Thyroid gland (tissue), 4 donors: ENCODE results near the gene DDX24. TPM values are rescaled to one million over a fixed set of nuclear protein-coding genes. Genes with fewer than 3 reads are reported as not detected.

Experiments used
- DNase-seq, 2 donors: peaks; one replicate each; pipeline ENCODE4 v3.0.0-alpha.2; 2019
- H3K27ac ChIP-seq, 3 donors: fragments of 200-600 bp; sonication (generic); 1 replicate in 2 of 3; 2 replicates in 1 of 3; pipeline ENCODE4 v1.5.1; 2016 to 2019; ENCODE audit warnings: mild to moderate bottlenecking in 1 of 3, moderate library complexity in 1 of 3
- H3K27me3 ChIP-seq: fragments of 200-600 bp; sonication (generic); one replicate; pipeline ENCODE4 v1.5.1; 2019
- H3K36me3 ChIP-seq, 2 donors: fragments of 200-600 bp; sonication (generic); one replicate each; pipeline ENCODE4 v1.5.1; 2016 to 2019
- H3K4me1 ChIP-seq, 2 donors: fragments of 200-600 bp; sonication (generic); one replicate each; pipeline ENCODE4 v1.5.1; 2017 to 2019
- H3K4me3 ChIP-seq, 3 donors: fragments of 200-600 bp; sonication (generic); replicated peaks in 1 of 3; 1 replicate in 2 of 3; 2 replicates in 1 of 3; pipeline ENCODE4 v1.5.1; 2016; ENCODE audit warnings: mild to moderate bottlenecking in 1 of 3
- H3K9me3 ChIP-seq: fragments of 200-600 bp; sonication (generic); one replicate; pipeline ENCODE4 v1.5.1; 2017
- CTCF ChIP-seq, 6 experiments: fragments of 200-600 bp in 3 of 6; fragments of 450-650 bp in 3 of 6; sonication (generic) in 3 of 6; IDR thresholded peaks; one replicate each; pipeline ENCODE4 v1.5.1; 2016 to 2019; ENCODE audit warnings: antibody characterized with exemption in 6 of 6, mild to moderate bottlenecking in 2 of 6, inconsistent platforms in 1 of 6, moderate library complexity in 1 of 6
- POLR2A ChIP-seq, 2 donors: fragments of 450-650 bp; IDR thresholded peaks; one replicate each; pipeline ENCODE4 v1.6.1; 2017; ENCODE audit warnings: antibody characterized with exemption in 2 of 2, mild to moderate bottlenecking in 2 of 2, moderate library complexity in 1 of 2
- WGBS, 2 donors: methylation state at CpG; one replicate each; pipeline ENCODE4 v1.1.5; 2017; 5-methylcytosine and 5-hydroxymethylcytosine counted together
- intact Hi-C: fragments of 100-400 bp; cut with DNase I; formaldehyde crosslinking; loops from one replicate; pipeline ENCODE4 v1.15.1; 2023
- total RNA-seq, 4 donors: library from RNA; depleted of rRNA; stranded (reverse); fragments of >200 nt; gene quantifications; one replicate each; pipeline ENCODE4 v1.2.3, GENCODE V29; 2016

DDX24 gene
- total RNA-seq, 4 donors from 2014 or later: 139 to 209 (median 193) TPM

- WGBS, 2 donors: 76 to 83% methylated on average over 7 of the region's 7 CpGs
These were observed 22.6 kb upstream of the DDX24 start for GRCh38 chr14:94103554-94104150.

GRCh38 chr14:94102768-94103482 lies 21.9 kb upstream of the DDX24 start:
- whole genome bisulfite sequencing, 2 donors: 90 to 93% methylated on average over 7 to 8 of the region's 8 CpGs
- no peaks in the 10 kb centered on the region for H3K27me3 ChIP-seq
- TF ChIP-seq CTCF (IDR thresholded peaks at IDR 0.05): no peak
- TF ChIP-seq POLR2A (IDR thresholded peaks at IDR 0.05): no peak
- H3K4me1 ChIP-seq: no peaks in the 10 kb centered on the region
- H3K27ac ChIP-seq: no peak overlapping the region
- H3K9me3 ChIP-seq: no peaks in the 10 kb centered on the region
- no peak for DNase-seq
- intact Hi-C loops: no loop called here
- no peak overlapping the region for H3K4me3 ChIP-seq
- H3K36me3 ChIP-seq: no peaks in the 10 kb centered on the region

More at GRCh38 chr14:94103554-94104150, 22.6 kb upstream of the DDX24 start:
- Histone ChIP-seq H3K27ac (no peak overlapping the region), H3K36me3 (no peaks in the 10 kb centered on the region), H3K4me3 (no peak overlapping the region), H3K4me1 (no peaks in the 10 kb centered on the region), H3K27me3 (no peaks in the 10 kb centered on the region), H3K9me3 (no peaks in the 10 kb centered on the region)
- TF ChIP-seq CTCF (IDR thresholded peaks at IDR 0.05) (no peak), POLR2A (IDR thresholded peaks at IDR 0.05) (no peak)
- intact Hi-C loops: no loop called here
- DNase-seq: no peak

GRCh38 chr14:94101748-94102147 lies 20.7 kb upstream of the DDX24 start:
- no peaks in the 10 kb centered on the region for H3K9me3 ChIP-seq
- no peaks in the 10 kb centered on the region for H3K36me3 ChIP-seq
- DNase-seq: no peak
- no peaks in the 10 kb centered on the region for H3K27me3 ChIP-seq
- WGBS, 2 donors: 91 to 92% methylated on average over 6 to 10 of the region's 10 CpGs
- no peak overlapping the region for H3K27ac ChIP-seq
- no peak for TF ChIP-seq POLR2A (IDR thresholded peaks at IDR 0.05)
- no peak for TF ChIP-seq CTCF (IDR thresholded peaks at IDR 0.05)
- H3K4me3 ChIP-seq: no peak overlapping the region
- intact Hi-C loops: no loop called here
- no peaks in the 10 kb centered on the region for H3K4me1 ChIP-seq

- WGBS, 2 donors: 63 to 68% methylated on average over 4 of the region's 4 CpGs
- Histone ChIP-seq H3K9me3 (no peaks in the 10 kb centered on the region), H3K27ac (no peak overlapping the region), H3K4me3 (no peak overlapping the region), H3K27me3 (no peaks in the 10 kb centered on the region), H3K4me1 (no peaks in the 10 kb centered on the region), H3K36me3 (no peaks in the 10 kb centered on the region)
- no peak for DNase-seq
- TF ChIP-seq CTCF (IDR thresholded peaks at IDR 0.05) (no peak), POLR2A (IDR thresholded peaks at IDR 0.05) (no peak)
- intact Hi-C loops: no loop called here
These were observed 19.8 kb upstream of the DDX24 start for GRCh38 chr14:94100847-94101246.

- H3K4me1 ChIP-seq: no peaks in the 10 kb centered on the region
- no peaks in the 10 kb centered on the region for H3K27me3 ChIP-seq
- no peak overlapping the region for H3K27ac ChIP-seq
- H3K4me3 ChIP-seq: no peak overlapping the region
- no peak for TF ChIP-seq POLR2A (IDR thresholded peaks at IDR 0.05)
- no peak for TF ChIP-seq CTCF (IDR thresholded peaks at IDR 0.05)
- 85 to 95% methylated on average over 6 of the region's 6 CpGs for WGBS, 2 donors
- intact Hi-C loops: no loop called here
- no peaks in the 10 kb centered on the region for H3K9me3 ChIP-seq
- no peaks in the 10 kb centered on the region for H3K36me3 ChIP-seq
- no peak for DNase-seq
These were observed 18.0 kb upstream of the DDX24 start for GRCh38 chr14:94099006-94099405.
